Fibroblast of lung (primary cell): ENCODE data around the gene GNB3.

Source experiments
- CTCF ChIP-seq, 2 donors: IDR thresholded peaks in 1 of 2; conservative IDR thresholded peaks in 1 of 2; 1 replicate in 1 of 2; 2 replicates in 1 of 2; pipeline ENCODE4 v1.5.1; 2011 to 2012; ENCODE audit warnings: low read length in 2 of 2, control low read depth in 1 of 2, inconsistent platforms in 1 of 2, low read depth in 1 of 2, mild to moderate bottlenecking in 1 of 2
- EZH2 ChIP-seq: IDR thresholded peaks from 2 replicates; pipeline ENCODE4 v1.5.1; 2012; ENCODE audit warnings: low read length, control low read depth, mild to moderate bottlenecking; ENCODE audit errors: missing control alignments

GRCh38 chr12:6855322-6855721 is 14.6 kb downstream of the GNB3 start:
- TF ChIP-seq CTCF (conservative IDR thresholded peaks at IDR 0.05 in 1 of 2, IDR thresholded peaks at IDR 0.05 in 1 of 2; ENCODE audit: low read depth in 1 of 2, low read length in 2 of 2) (no peak), EZH2 (no peak)
